Activated effector memory CD4-positive, alpha-beta T cell treated with anti-CD3 and anti-CD28 coated beads, Interleukin-2, amount 50 U/mL, for 16 hours (primary cell): ENCODE data around the gene CDH1.
"Not testable (repeated sequence)": the region's sequence is repeated elsewhere in the genome, so short reads cannot be mapped to it uniquely, and the experiment has no call there.

Experiments used
- DNase-seq: peaks from one replicate; pipeline ENCODE4 v3.0.0-alpha.2; 2020

CDH1 gene

GRCh38 chr16:68762996-68763756 lies 26.1 kb downstream of the CDH1 start:
- no peak for DNase-seq

GRCh38 chr16:68764862-68765261 lies 27.8 kb downstream of the CDH1 start:
- DNase-seq = peak; percentile 66

DNA sequence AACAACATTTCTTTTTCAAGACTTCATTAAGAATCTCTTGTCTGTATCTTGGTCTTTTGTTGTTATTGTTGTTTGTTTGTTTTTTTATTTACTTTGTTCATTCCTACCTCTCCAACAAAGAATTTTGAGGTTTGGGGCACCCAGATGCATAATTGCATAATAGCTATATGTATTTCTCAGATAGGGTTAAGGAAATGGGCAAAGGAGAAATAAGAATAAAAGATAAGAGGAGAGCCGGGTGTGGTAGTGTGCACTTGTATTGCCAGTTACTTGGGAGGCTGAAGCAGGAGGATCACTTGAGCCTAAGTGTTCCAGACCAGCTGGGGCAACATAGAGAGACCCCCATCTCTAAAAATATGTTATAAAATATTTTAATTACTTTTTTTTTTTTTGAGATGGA lies 30.5 kb downstream of the CDH1 start:
- DNase-seq = no peak

DNA sequence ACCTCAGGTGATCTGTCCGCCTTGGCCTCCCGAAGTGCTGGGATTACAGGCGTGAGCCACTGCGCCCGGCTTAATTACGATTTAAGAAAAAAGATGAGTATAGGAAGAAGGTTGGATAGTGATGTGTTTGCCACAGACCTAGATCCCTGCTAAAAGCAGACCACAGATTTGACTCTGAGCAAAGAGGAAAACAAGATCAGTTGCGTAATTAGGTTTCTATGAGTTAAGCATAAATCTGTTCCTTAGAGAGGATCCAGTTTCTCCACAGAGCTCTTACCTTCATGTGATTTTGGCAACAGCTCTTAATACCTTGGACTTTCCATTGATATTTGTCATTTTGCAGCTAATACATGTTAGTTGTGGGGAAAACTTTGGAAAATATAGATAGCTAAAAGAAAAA lies 31.1 kb downstream of the CDH1 start:
- DNase-seq = no peak

- DNase-seq = no peak
Measured at GRCh38 chr16:68768771-68769170, 31.7 kb downstream of the CDH1 start.

DNA sequence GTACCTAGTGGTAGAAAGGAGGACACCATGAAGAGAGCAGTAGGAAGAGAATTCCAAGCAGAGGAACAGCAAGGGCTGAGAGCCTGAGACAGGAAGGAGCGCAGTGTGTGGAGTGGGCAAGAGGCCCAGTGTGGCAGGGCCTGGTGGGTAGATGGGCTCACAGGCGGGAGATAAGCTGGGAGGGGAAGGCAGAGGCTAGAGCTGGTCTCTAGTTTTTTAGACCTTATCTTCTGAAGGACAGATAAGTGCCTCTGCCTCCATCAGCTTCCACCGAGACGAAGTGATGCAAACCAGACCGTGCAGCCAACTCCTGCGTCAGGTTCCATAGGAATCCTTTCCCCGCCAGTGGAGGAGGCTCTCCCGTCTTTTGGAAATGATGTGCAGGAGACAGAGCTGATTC lies 33.6 kb downstream of the CDH1 start:
- DNase-seq = no peak

GRCh38 chr16:68772030-68772681 lies 35.1 kb downstream of the CDH1 start:
- no peak for DNase-seq

DNA sequence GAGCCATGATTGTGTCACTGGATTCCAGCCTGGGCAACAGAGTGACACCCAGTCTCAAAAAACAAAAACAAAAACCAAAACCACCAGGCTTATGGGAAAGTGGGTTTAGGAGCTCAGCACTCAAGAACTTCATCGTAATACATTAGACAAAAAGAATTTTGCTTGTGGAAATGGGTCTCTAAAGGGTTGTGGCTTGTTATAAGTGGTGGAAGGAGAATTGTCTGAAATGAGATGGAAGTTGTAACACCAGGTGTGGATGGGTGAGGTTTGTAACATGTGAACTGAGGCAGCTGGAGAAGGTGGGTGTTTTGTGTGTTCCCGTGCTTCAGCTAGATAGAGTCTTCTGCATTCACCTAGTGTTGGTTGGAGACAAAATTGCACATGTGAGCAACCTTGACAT lies 35.8 kb downstream of the CDH1 start:
- DNase-seq = no peak

- DNase-seq = no peak
Measured at GRCh38 chr16:68774982-68775634, 38.0 kb downstream of the CDH1 start.

- DNase-seq = no peak
Measured at GRCh38 chr16:68776821-68777485, 39.9 kb downstream of the CDH1 start.

GRCh38 chr16:68778551-68779231 lies 41.6 kb downstream of the CDH1 start:
- no peak for DNase-seq

- DNase-seq = no peak
Measured at GRCh38 chr16:68779891-68780290, 42.8 kb downstream of the CDH1 start.

GRCh38 chr16:68781784-68782183 lies 44.7 kb downstream of the CDH1 start:
- no peak for DNase-seq

GRCh38 chr16:68782198-68783174 lies 45.4 kb downstream of the CDH1 start:
- no peak for DNase-seq

DNA sequence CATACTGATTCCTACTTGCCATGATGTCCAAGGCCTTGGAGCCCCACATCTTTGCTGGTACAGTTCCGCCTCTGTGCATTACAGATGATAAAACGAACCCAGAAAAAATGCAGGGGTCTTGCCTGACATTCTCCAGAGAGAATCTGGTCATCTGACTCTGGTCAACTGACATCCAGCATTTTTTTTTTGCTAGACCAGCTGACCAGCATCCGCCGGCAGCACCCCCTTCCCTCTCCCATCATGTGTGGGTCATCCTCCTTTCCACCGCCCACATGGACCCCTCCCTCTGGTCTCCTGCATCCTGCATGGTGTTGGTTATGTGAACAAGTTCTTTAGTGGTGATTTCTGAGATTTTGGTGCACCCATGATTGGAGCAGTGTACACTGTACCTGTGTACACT lies 47.1 kb downstream of the CDH1 start:
- no peak for DNase-seq

DNA sequence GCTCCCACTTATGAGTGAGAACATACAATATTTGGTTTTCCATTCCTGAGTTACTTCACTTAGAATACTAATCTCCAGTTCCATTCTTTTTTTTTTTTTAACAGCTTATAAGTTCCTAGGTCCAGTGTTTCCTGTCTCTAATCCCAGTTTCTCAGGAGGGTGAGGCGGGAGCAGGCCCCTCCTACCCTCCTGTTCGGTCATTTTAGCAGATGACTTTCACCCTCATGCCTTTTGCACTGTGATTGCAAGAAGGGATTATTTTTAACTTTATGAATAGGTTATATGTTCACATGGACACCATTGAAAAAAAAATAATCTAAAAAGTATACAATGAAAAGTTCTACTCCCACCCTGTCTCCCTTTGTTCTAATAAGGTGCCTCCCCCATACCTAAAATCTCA lies 47.6 kb downstream of the CDH1 start:
- DNase-seq = no peak

DNA sequence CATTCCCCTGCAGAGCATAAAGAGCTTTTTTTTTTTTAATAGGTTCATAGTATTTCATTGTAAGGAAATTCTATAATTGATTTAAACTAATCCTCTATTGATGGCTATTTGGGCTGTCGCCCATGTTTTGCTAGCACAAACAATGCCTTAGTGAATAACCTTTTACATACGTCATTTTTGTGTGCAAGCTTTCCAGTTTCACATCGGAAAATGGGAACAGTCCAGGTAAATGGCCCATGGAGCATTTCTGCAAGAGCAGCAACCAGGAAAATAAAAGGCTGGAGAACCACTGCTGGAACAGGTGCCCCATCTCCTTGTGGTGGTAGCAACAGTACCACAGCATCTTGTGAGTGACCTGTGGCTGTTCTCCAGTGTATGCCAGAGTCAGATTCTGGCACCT lies 48.6 kb downstream of the CDH1 start:
- DNase-seq = no peak

- no peak for DNase-seq
Measured at GRCh38 chr16:68786685-68787418, 49.8 kb downstream of the CDH1 start.

DNA sequence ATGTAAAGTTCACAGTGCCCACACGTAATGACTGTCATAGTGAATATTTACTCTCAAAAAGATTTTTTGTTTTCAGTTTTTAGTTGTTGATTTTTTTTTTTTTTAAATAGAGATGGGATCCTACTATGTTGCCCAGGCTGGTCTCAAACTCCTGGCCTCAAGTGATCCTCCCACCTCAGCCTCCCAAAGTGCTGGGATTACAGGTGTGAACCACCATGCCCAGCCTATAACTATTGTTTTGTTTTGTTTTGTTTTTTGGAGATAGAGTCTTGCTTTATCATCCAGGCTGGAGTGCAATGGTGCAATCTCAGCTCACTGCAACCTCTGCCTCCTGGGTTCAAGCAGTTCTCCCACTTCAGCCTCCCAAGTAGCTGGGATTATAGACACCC lies 50.3 kb downstream of the CDH1 start:
- not testable (repeated sequence) for DNase-seq

GRCh38 chr16:68790130-68790761 lies 53.2 kb downstream of the CDH1 start:
- no peak for DNase-seq

GRCh38 chr16:68790944-68791343 lies 53.9 kb downstream of the CDH1 start:
- DNase-seq = no peak
